HG02840 (cell line): ENCODE measurements around the gene CCDC158.
"Not testable (repeated sequence)": the region's sequence is repeated elsewhere in the genome, so short reads cannot be mapped to it uniquely, and the experiment has no call there.

Source experiments
- ATAC-seq: cut with Tn5 transposase; IDR thresholded peaks from one replicate; pipeline ENCODE4 v1.9.1; 2021; ENCODE audit warnings: mild to moderate bottlenecking, moderate library complexity, moderate number of reproducible peaks; ENCODE audit not compliant: unreplicated experiment, low FRiP score

Gene CCDC158

DNA sequence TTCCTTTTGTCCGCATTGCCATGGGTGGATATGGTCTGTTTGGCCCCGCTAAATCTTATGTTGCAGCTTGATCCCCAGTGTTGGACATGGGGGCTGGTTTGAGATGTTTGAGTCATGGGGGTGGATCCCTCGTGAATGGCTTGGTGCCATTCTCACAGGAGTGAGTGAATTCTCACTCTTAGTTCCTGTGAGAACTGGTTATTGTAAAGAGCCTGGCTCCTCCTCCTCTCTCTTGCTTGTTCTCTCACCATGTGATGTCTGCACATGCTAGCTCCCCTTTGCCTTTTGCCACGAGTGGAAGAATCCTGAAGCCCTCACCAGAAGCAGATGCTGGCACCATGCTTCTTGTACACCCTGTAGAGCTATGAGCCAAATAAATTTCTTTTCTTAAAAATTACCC is 137.0 kb downstream of the CCDC158 start:
- ATAC-seq = no peak

DNA sequence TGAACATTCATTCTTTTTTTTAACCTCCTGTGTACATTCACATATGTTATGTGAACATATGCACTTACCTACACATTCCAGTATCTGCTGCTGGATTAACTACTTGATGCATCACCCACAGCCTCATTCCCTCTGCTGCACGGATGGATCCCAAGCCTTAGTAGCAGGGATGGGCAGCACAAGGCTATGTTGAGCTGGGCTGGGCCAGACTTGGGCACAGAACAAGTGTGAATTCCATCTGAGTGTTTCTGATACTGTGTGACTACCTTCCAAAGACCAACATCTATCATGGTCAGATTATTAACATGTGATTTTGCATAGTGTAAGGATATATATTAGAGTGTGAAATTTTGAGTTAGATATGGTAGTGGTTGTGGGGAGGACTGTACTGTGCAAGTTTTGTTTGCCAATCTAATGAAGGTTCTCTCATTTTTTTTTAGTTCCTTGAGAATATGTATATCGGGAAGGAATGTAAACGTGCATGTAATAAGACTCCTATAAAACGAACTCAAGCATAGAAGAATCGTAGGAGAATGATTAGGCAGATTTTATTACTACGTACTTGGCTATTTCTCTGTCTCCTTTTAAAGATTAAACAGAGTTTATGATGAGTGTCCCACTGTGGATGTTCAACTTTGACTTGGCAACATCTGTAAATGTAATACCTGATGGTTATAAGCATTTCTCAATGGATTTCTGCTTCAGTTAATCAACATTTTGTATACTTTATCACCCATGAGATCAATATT is 137.8 kb downstream of the CCDC158 start:
- no peak for ATAC-seq

DNA sequence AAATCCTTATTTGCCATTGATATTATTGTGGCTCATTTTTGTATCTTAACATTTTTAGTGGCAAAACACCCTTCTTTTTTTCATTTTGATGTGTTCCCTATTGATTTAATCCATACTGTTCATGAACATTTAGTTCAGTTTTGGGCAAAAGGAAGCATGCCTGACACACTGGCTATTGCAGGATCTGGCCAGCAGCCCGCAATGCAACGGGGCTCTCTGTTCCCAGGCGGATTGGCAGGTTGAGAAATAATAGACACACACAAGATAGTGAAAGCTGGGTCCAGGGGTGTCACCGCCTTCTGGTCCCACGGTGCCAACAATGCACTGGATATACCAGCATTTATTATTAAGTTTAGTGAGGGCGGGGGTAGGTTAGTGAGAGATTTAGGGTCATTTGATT is 139.3 kb downstream of the CCDC158 start:
- not testable (repeated sequence) for ATAC-seq

DNA sequence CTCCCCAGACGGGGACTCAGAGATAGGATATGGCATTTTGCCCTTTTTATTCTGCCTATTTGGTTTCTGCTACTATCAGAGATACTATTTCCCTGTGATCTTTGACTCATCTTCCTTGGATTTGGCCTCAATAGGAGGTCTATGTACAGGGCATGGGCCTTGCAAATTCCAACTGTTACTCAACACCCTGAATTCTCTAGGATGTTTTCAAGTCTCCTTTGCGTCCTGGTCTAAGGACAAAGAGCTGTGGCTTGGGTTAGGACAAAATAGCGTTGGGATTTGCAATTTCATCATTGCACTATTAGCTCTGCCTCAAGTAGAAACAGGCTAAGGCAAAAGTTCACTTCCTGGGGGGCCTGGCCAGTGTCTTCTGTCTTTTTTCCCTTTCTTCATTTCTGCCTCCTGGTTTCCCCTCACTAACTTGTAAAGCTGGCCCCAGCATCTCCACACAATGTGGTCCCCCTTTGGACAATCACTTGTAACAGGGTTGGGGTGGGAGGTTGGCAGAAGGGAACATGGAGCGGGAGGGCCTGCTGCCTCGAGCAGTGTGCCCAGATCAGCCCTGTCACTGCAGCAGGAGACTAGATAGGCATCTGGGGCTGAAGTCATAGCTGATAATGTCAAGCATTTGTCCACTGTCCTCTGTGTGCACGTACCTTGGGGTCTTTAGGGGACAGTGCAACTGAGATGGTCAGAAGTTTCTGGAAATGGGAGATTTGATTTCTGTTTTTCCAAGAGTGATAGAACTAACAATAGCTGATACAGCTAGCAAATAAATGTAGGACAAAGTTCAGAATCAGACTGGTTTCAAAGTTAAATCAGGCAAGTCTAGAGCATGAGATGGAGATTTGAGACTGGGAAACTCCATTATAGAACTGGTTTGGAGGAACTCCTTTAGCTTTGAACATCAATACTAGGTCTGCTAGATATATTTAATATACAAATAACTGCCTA is 140.2 kb downstream of the CCDC158 start:
- no peak for ATAC-seq

DNA sequence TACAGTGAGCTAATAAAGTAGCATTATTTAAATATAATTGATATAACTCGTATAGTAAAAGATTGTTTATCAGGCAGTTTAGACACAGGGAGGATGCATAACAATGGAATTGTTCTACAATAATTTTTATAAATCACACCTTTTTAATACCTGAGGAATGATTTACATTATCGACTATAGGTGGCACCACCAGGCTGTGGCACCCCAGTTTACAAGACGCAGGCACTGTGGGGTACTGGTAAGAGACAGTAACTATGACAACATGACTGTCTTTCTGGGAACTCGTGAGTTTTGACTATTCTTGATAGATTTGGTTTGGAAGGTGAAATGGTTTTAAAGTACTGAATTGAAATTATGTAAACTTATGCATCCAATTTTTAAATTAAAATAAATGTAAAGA is 141.5 kb downstream of the CCDC158 start:
- no peak for ATAC-seq

DNA sequence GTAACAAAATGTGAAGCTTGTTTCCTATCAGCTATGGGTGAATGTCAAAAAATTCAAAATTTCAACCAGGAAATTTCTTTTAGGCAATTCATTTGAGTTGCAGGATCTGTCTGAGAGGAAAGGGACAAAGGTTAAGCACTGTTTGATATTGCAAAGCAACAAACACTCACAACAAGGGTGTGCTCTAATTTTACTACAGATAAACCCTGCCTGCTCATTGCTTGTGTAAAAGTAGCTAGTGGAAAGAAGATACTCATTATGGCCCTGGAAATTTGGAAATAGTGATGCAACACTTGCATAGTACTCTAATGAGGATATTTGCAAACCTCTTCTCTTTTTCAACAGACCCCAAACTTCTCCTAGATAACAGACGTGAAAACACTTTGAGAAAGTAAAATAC is 142.4 kb downstream of the CCDC158 start:
- no peak for ATAC-seq

DNA sequence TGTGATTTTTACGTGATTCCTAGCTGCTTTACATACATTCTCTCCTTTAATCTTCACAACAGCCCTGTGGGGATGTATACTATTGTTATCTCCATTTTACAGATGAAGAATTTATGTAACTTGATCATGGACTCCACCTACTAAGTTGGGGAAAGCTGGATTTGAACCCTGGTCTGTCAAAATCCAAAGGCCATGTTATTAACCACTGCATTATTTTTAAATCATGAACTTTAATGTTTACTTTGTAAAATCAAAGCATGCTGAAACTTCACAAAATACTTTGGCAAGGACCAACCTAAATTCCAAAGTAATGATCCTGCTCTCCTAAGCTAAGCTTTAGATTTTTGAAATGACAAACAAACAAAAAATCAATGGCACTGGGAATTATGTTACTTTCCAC is 143.3 kb downstream of the CCDC158 start:
- no peak for ATAC-seq

DNA sequence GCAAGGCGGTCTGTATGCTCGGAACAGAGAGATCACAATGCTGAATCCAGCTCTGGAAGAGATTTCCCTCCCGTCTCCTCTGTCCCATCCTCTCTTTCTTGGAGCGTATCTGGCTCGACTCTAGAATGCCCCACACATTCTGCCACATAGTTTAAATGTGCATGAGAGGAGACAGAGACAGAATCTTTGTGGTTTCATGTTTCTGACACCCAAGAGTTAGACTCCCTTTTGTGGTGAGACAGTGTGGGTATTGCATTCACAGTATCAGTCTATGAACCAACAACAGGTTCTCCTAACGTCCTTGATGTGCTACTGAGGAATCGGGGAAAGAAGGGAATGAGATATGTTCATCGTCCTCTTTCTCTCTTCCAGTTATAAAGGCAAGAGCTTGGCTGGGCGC is 144.1 kb downstream of the CCDC158 start:
- no peak for ATAC-seq

DNA sequence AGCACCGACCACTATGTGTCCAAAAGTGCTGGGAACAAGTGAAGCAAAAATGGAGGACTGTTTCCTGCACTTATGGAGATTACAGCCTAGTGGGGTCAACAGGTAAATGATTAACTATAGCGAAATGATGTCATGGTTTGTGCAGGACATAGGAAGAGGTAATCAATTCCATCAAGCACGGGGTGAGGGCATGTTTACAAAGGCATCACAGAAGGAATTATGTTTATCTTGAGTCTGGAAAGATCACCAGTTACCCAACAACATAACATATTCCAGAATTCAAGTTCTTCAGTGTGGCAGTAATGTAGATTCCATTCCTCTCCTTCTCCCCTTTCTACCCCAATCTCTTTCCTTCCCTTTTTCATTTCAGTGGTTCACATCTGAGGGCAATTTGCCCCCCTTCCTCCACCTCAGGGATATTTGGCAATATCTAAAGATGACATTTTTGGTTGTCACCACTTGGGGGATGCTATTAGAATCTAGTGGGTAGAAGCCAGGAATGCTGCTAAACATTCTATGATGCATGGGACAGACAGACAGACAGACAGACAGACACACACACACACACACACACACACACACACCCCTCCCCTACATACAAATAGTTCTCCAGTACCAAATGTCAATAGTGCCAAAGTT is 145.3 kb downstream of the CCDC158 start:
- no peak for ATAC-seq

DNA sequence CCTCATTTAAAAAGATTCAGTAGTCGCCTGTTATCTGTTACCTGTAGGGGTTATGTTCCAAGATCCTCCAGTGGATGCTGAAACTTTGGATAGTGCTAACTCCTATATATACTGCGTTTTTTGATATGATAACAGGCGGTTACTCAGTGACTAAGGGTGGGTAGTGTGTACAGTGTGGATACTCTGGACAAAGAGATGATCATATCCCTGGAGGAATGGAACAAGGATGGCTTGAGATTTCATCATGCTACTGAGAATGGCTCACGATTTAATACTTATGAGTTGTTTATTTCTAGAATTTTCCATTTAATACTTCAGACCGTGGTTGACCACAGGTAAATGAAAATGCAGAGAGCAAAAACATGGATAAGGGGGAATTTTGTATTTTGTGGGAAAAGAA is 147.9 kb downstream of the CCDC158 start:
- ATAC-seq = no peak

DNA sequence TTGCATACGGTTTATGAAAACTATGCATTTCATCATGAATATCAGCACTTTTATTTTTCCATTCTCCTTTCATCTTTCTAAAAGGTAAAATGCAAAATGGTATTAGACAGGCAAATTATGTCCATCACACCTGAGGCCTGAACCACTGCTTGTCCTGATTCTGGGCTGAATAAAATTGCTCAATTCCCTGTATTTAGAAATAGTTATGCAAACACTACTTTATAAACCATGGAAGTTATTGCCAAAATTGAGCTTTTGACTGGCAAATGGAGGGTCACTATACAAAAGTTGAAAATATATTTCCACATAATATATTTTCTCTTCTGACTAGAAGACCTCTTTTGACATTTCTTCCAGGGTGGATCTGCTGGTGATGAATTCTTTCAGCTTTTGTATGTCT is 148.4 kb downstream of the CCDC158 start:
- no peak for ATAC-seq

DNA sequence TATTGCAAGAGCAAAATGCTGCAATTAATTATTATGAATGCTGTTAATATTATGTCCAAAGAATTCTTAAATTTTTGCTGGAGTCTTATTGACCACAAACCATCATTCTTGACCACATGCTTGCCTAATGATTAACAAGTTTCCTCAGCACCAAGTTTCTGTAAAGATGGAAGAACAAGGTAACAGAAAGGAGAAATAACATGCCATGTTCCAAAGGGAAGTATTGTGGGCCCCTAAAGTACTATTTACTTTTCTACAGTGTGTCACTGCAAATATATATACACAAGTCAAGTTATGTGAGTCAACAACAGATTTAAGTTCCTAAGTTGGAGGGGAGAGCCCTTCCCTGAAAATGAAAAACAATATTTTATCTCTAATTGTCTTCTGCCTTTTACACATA is 148.9 kb downstream of the CCDC158 start:
- no peak for ATAC-seq

DNA sequence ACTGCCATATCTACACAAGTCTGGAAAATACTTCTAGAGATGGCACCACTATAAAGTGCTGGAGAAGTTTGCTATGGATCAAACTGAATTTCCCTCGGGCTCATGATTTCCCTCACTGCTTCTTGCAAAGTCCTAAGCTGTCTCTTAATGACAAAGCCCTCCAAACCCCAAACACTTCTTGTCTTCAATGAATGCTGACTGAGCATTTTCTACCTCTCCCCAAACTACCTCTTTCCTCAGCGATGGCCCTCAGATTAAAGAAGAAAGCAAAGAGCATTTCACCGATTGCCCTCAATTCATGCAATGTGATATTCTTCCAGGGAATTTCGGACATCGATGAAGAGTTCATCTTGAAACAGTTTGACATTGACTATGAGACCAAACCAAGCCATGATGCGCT is 149.7 kb downstream of the CCDC158 start:
- ATAC-seq = no peak

DNA sequence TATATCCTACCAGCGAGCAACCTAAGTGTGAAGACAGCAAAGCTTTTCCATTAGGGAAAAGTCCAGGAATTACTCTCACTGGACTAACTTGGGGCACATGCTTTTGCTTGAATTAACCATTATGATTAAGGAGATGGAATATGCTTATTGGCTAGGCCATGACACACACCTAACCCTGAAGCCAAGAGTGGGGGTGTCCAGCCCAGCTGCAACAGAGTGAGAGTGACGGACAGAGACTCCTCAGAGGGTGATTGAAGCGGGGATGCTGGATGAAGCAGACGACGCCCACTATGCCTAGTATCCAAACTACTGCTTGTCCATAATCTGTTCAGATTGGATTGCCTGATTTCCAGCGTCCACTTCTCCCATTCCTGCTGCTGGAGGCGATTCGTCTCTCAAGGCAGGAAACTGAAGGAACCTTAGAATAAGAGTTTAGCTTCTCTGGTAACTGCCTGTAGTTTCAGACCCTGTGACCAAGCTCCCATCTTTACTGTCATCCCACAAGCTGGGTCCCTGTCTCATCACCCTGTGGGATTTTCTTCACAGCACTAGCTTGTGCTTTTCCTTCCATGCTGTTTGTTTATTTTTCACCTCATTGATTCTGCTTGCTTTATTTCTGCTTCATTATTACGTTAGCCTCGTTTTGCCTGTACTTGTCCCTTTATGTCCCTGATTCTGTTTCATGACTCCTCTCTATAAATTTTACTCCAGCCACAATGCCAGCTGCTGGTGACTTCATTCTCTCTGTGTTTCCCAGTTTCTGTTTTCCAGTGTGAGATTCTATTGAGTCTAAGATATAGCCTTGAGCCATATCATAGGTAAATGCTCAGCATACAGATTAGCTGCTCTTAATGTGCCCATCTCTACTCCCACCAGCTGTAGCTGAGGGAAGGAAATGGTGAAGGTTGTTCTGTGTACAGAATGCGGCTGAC is 150.4 kb downstream of the CCDC158 start:
- no peak for ATAC-seq

DNA sequence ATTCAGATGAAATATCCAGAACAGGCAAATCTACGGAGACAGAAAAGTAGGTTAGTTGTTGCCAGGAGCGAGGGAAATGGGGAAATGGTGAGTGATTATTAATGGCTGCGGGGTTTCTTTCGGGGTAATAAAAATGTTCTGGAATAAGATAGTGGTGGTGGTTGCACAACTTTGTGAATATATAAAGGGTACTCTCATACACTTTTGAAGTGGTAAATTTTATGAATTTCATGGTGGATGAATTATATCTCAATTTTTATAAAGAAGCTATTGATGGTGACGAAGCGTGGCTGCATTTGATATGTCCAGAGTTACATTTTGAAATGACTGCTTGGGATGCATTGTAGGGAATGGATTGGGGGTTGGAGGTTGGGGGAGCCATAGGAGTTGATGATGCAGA is 153.1 kb downstream of the CCDC158 start:
- no peak for ATAC-seq

DNA sequence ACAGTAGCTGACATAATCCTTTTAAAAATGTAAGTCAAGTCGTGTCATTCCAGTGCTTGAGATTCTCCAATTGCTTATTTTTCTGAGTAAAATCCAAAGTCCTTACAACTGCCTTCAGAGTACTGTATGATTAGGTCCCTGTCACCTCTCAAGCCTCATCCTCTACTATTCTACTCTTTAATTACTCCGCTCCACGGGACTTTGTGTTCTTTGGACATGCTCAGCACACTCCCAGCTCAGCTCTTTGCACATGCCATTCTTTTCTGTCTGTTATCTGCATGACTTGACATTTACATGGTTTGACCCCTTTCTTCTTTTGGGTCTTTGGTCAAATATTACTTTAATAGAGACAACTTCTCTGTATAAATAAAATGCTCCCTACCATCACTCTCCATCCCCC is 154.3 kb downstream of the CCDC158 start:
- ATAC-seq = no peak

DNA sequence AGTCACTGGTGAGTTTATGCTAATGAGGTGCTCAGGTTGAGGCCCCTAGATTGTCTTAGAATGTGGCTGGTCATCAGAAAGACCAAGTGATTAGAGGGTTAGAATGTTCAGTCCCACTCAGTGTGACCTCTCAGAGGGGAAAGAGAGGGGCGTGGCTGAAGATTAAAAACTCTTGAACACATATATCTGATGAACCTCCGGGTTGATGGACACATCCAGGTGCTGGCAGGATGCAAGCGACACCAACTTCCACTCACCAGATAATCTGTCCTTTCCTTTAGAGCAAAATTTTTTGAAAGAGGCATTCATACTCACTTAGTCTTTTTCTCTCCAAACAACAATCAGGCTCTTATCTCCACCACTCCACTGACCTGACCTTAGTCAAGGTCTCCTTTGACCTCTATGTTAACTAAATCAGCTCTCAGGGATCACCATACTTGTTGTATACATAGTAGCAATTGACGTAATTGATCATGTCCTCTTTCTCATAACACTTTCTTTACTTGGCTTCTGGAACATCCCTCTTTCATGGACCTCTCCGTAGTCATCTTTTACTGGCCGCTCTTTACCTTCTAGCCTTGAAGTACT is 155.2 kb downstream of the CCDC158 start:
- ATAC-seq = no peak
